Measurements from ENCODE around the gene ANKRD2. TPM values are rescaled to one million over a fixed set of nuclear protein-coding genes. Genes with fewer than 3 reads are reported as not detected.

ANKRD2 gene
- total RNA-seq, 1 experiment from 2014 or later, result 5.8 TPM

GRCh38 chr10:97547271-97547600 is 25.3 kb upstream of the ANKRD2 start:
- no peak overlapping the region for H3K27ac Mint-ChIP-seq (ENCODE audit: low read depth, unreplicated experiment)
- H3K36me3 Mint-ChIP-seq (ENCODE audit: insufficient read depth, unreplicated experiment), result no peaks in the 10 kb centered on the region
- TF ChIP-seq CTCF (IDR thresholded peaks at IDR 0.05; ENCODE audit: unreplicated experiment), result no peak
- no peaks in the 10 kb centered on the region for H3K27me3 Mint-ChIP-seq (ENCODE audit: insufficient read depth, unreplicated experiment)
- H3K4me1 Mint-ChIP-seq (ENCODE audit: insufficient read depth, unreplicated experiment), result peaks cover 40% of the 10 kb centered on the region
- H3K9me3 Mint-ChIP-seq (ENCODE audit: unreplicated experiment), result no peaks in the 10 kb centered on the region
- intact Hi-C loops (cut with micrococcal nuclease), result no loop called here
- no TSS peak for BruUV-seq (replicated peaks)
- ChIA-PET POLR2A (interaction anchor here (0.7 kb wide), 1 partner anchor 146 kb away, joined by 3 read pairs; the partner anchor contains the start of gene RRP12), CTCF (interaction anchor here (0.6 to 1.3 kb wide), 2 partner anchors 39 to 65 kb away, joined by 4 to 5 read pairs; no protein-coding TSS in a partner anchor)
- DNase-seq (ENCODE audit: unreplicated experiment), result no peak
- H3K4me3 Mint-ChIP-seq (ENCODE audit: unreplicated experiment), result no peak overlapping the region

- Mint-ChIP-seq H3K27ac (ENCODE audit: low read depth, unreplicated experiment) (no peak overlapping the region), H3K9me3 (ENCODE audit: unreplicated experiment) (no peaks in the 10 kb centered on the region), H3K4me1 (ENCODE audit: insufficient read depth, unreplicated experiment) (peaks cover 33% of the 10 kb centered on the region), H3K27me3 (ENCODE audit: insufficient read depth, unreplicated experiment) (no peaks in the 10 kb centered on the region), H3K4me3 (ENCODE audit: unreplicated experiment) (no peak overlapping the region), H3K36me3 (ENCODE audit: insufficient read depth, unreplicated experiment) (no peaks in the 10 kb centered on the region)
- no peak for TF ChIP-seq CTCF (IDR thresholded peaks at IDR 0.05; ENCODE audit: unreplicated experiment)
- CTCF ChIA-PET, result interaction anchor here (0.6 to 3.0 kb wide), 4 partner anchors 38 to 186 kb away, joined by 3 to 13 read pairs (median 4); partner anchors contain the start of gene UBTD1
- POLR2A ChIA-PET, result no interaction called here
- intact Hi-C loops (cut with micrococcal nuclease), result no loop called here
- BruUV-seq (replicated peaks), result no TSS peak
- DNase-seq (ENCODE audit: unreplicated experiment), result no peak
Measured at GRCh38 chr10:97547962-97548361, 24.6 kb upstream of the ANKRD2 start.

GRCh38 chr10:97548828-97549455 is 23.6 kb upstream of the ANKRD2 start:
- ChIA-PET CTCF (interaction anchor here (0.9 to 3.0 kb wide), 3 partner anchors 50 to 85 kb away, joined by 3 to 13 read pairs (median 8); partner anchors contain the start of gene UBTD1), POLR2A (interaction anchor here (0.6 to 2.2 kb wide), 9 partner anchors 9 to 177 kb away, joined by 3 to 14 read pairs (median 3); partner anchors contain the start of genes HOGA1, PI4K2A and UBTD1)
- intact Hi-C loops (cut with micrococcal nuclease), result no loop called here
- no peak for DNase-seq (ENCODE audit: unreplicated experiment)
- Mint-ChIP-seq H3K4me3 (ENCODE audit: unreplicated experiment) (no peak overlapping the region), H3K9me3 (ENCODE audit: unreplicated experiment) (no peaks in the 10 kb centered on the region), H3K36me3 (ENCODE audit: insufficient read depth, unreplicated experiment) (no peaks in the 10 kb centered on the region), H3K4me1 (ENCODE audit: insufficient read depth, unreplicated experiment) (peaks cover 28% of the 10 kb centered on the region), H3K27ac (ENCODE audit: low read depth, unreplicated experiment) (peak overlapping the region; percentile 98), H3K27me3 (ENCODE audit: insufficient read depth, unreplicated experiment) (no peaks in the 10 kb centered on the region)
- no peak for TF ChIP-seq CTCF (IDR thresholded peaks at IDR 0.05; ENCODE audit: unreplicated experiment)
- BruUV-seq (replicated peaks), result no TSS peak

- Mint-ChIP-seq H3K36me3 (ENCODE audit: insufficient read depth, unreplicated experiment) (no peaks in the 10 kb centered on the region), H3K4me1 (ENCODE audit: insufficient read depth, unreplicated experiment) (peaks cover 28% of the 10 kb centered on the region), H3K27me3 (ENCODE audit: insufficient read depth, unreplicated experiment) (no peaks in the 10 kb centered on the region), H3K27ac (ENCODE audit: low read depth, unreplicated experiment) (peak overlapping the region; percentile 98), H3K4me3 (ENCODE audit: unreplicated experiment) (peak overlapping the region; percentile 56), H3K9me3 (ENCODE audit: unreplicated experiment) (no peaks in the 10 kb centered on the region)
- BruUV-seq (replicated peaks), result no TSS peak
- ChIA-PET CTCF (interaction anchor here (0.6 to 3.0 kb wide), 10 partner anchors 14 to 95 kb away, joined by 3 to 13 read pairs (median 4); partner anchors contain the start of gene UBTD1), POLR2A (interaction anchor here (0.6 to 5.0 kb wide), 16 partner anchors 9 to 177 kb away, joined by 3 to 37 read pairs (median 3); partner anchors contain the start of genes ANKRD2, HOGA1, PI4K2A and UBTD1)
- intact Hi-C loops (cut with micrococcal nuclease), result no loop called here
- no peak for TF ChIP-seq CTCF (IDR thresholded peaks at IDR 0.05; ENCODE audit: unreplicated experiment)
- peak; percentile 69 for DNase-seq (ENCODE audit: unreplicated experiment)
Measured at GRCh38 chr10:97549587-97550322, 22.8 kb upstream of the ANKRD2 start.
